OCI-LY3 (cell line): ENCODE data around the gene FAIM.

Source experiments
- H2AFZ ChIP-seq: fragments of 200-600, 300-600 bp; shearing (Covaris generic); 2 replicates; pipeline ENCODE4 v1.6.0; 2014; ENCODE audit warnings: antibody characterized with exemption, low read depth, low read length
- H3K27ac ChIP-seq: fragments of 200-600, 300-600 bp; sonication (generic); 2 replicates; pipeline ENCODE4 v1.5.1; 2014; ENCODE audit warnings: mild to moderate bottlenecking, low read length, moderate library complexity, mixed read lengths
- H3K27me3 ChIP-seq: fragments of 200-600, 300-600 bp; sonication (generic); 2 replicates; pipeline ENCODE4 v1.6.1; 2014; ENCODE audit warnings: low read depth, low read length, mixed read lengths
- H3K36me3 ChIP-seq: fragments of 200-600, 300-600 bp; sonication (generic); replicated peaks from 2 replicates; pipeline ENCODE3; 2014; ENCODE audit warnings: low read depth, low read length, mixed read lengths
- H3K4me1 ChIP-seq: fragments of 300-600, 200-600 bp; sonication (generic); 2 replicates; pipeline ENCODE4 v1.6.1; 2014; ENCODE audit warnings: low read length, mixed read lengths
- H3K4me2 ChIP-seq: fragments of 200-600, 300-600 bp; sonication (generic); 2 replicates; pipeline ENCODE4 v1.6.1; 2014; ENCODE audit warnings: low read length, mixed read lengths
- H3K4me3 ChIP-seq: fragments of 300-600, 200-600 bp; sonication (generic); 2 replicates; pipeline ENCODE4 v1.5.1; 2014; ENCODE audit warnings: antibody characterized with exemption, mild to moderate bottlenecking, low read length, moderate library complexity
- H3K79me2 ChIP-seq: fragments of 300-600, 200-600 bp; shearing (Covaris generic); 2 replicates; pipeline ENCODE4 v1.6.1; 2014; ENCODE audit warnings: mild to moderate bottlenecking, low read length, mixed read lengths
- H3K9ac ChIP-seq: fragments of 300-600, 200-600 bp; shearing (Covaris generic); 2 replicates; pipeline ENCODE4 v1.6.0; 2014; ENCODE audit warnings: mild to moderate bottlenecking, low read length, moderate library complexity
- H3K9me3 ChIP-seq: fragments of 200-600, 300-600 bp; shearing (Covaris generic); 2 replicates; pipeline ENCODE4 v1.6.1; 2014; ENCODE audit warnings: low read length, mixed read lengths; ENCODE audit not compliant: insufficient read depth
- H4K20me1 ChIP-seq: fragments of 200-600, 300-600 bp; sonication (generic); 2 replicates; pipeline ENCODE4 v1.6.1; 2016; ENCODE audit warnings: low read length, mixed read lengths; ENCODE audit not compliant: insufficient read depth
- EZH2phosphoT487 ChIP-seq: fragments of 200-600 bp; shearing (Covaris generic); IDR thresholded peaks from 2 replicates; pipeline ENCODE4 v1.6.1; 2018; ENCODE audit warnings: antibody characterized with exemption, mixed run types, low read depth
- TF ChIP-seq, protein P1 (sequence below): fragments of 200-600, 300-600 bp; sonication (generic); IDR thresholded peaks from 2 replicates; pipeline ENCODE4 v1.5.1; 2014; ENCODE audit warnings: antibody characterized with exemption, low read length, low read depth

FAIM gene

DNA sequence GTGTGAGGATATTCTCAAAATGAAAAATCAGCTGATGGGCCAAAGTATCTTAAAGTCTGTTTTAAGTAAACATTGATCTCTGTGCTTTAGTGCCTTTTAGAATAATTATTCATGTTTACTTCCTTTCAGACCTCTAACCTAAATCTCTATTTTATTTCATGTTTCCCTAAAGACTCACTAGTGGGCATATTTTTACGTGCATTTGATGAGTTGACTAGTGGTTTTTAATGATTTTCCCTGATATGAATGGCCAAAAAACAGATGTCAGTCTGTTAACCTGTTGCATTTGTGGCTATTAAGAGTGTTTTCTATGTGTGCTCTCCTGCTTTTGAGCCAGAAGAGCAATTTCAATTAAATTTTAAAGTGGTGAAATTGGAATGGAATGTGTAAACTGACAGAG, 6.9 kb downstream of the FAIM start:
- H3K9me3 ChIP-seq = no peaks in the 10 kb centered on the region
- no peak overlapping the region for H3K9ac ChIP-seq
- no peaks in the 10 kb centered on the region for H3K27me3 ChIP-seq
- H3K36me3 ChIP-seq = no peaks in the 10 kb centered on the region
- H3K4me2 ChIP-seq = no peak overlapping the region
- TF ChIP-seq EZH2phosphoT487 = no peak
- TF ChIP-seq, protein P1, sequence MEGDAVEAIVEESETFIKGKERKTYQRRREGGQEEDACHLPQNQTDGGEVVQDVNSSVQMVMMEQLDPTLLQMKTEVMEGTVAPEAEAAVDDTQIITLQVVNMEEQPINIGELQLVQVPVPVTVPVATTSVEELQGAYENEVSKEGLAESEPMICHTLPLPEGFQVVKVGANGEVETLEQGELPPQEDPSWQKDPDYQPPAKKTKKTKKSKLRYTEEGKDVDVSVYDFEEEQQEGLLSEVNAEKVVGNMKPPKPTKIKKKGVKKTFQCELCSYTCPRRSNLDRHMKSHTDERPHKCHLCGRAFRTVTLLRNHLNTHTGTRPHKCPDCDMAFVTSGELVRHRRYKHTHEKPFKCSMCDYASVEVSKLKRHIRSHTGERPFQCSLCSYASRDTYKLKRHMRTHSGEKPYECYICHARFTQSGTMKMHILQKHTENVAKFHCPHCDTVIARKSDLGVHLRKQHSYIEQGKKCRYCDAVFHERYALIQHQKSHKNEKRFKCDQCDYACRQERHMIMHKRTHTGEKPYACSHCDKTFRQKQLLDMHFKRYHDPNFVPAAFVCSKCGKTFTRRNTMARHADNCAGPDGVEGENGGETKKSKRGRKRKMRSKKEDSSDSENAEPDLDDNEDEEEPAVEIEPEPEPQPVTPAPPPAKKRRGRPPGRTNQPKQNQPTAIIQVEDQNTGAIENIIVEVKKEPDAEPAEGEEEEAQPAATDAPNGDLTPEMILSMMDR = no peak
- no peak overlapping the region for H3K27ac ChIP-seq
- H3K79me2 ChIP-seq = peaks cover 50% of the 10 kb centered on the region
- H4K20me1 ChIP-seq = no peaks in the 10 kb centered on the region
- peaks cover 1% of the 10 kb centered on the region; the same call in 1 of the 2 replicates for H3K4me1 ChIP-seq
- H2AFZ ChIP-seq = no peak overlapping the region
- no peak overlapping the region for H3K4me3 ChIP-seq

GRCh38 chr3:138620431-138620830, 11.9 kb downstream of the FAIM start:
- Histone ChIP-seq H3K79me2 (peaks cover 16% of the 10 kb centered on the region), H3K4me2 (no peak overlapping the region), H3K4me1 (no peaks in the 10 kb centered on the region), H3K9me3 (no peaks in the 10 kb centered on the region), H3K9ac (no peak overlapping the region), H3K36me3 (no peaks in the 10 kb centered on the region), H3K4me3 (no peak overlapping the region), H4K20me1 (no peaks in the 10 kb centered on the region), H2AFZ (no peak overlapping the region), H3K27me3 (no peaks in the 10 kb centered on the region), H3K27ac (no peak overlapping the region)
- no peak for TF ChIP-seq EZH2phosphoT487
- TF ChIP-seq, protein P1 = no peak

DNA sequence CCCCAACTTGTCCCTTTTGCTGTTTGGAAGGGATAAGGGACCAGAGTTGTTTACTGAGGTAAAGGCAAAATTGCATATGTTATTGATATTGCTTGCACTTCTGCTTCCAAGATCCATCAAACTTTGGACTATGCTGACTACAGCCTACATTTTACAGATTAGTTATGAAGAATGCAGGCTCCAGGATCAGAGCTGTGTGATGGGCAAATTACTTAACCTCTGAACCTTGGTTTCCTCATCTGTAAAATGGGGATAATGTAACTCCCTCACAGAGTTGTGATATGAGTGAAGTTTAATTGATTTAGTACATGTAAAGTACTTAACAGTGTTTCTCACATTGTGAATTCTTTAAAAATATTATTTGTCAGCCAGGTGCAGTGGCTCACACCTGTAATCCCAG, 15.9 kb downstream of the FAIM start:
- Histone ChIP-seq H3K79me2 (no peaks in the 10 kb centered on the region; the same call in 1 of the 2 replicates), H3K4me1 (no peaks in the 10 kb centered on the region), H3K9me3 (no peaks in the 10 kb centered on the region), H3K27ac (no peak overlapping the region), H4K20me1 (no peaks in the 10 kb centered on the region), H3K4me2 (no peak overlapping the region), H3K27me3 (no peaks in the 10 kb centered on the region), H2AFZ (no peak overlapping the region), H3K36me3 (peaks cover 4% of the 10 kb centered on the region), H3K9ac (no peak overlapping the region), H3K4me3 (no peak overlapping the region)
- TF ChIP-seq EZH2phosphoT487 = no peak
- TF ChIP-seq, protein P1 = no peak

- Histone ChIP-seq H3K4me3 (no peak overlapping the region), H3K36me3 (peaks cover 7% of the 10 kb centered on the region), H4K20me1 (no peaks in the 10 kb centered on the region), H3K9me3 (no peaks in the 10 kb centered on the region), H3K9ac (no peak overlapping the region), H3K27ac (no peak overlapping the region), H3K79me2 (no peaks in the 10 kb centered on the region), H3K4me1 (no peaks in the 10 kb centered on the region), H3K27me3 (no peaks in the 10 kb centered on the region), H3K4me2 (no peak overlapping the region), H2AFZ (no peak overlapping the region)
- TF ChIP-seq, protein P1 = no peak
- no peak for TF ChIP-seq EZH2phosphoT487
Measured at GRCh38 chr3:138625707-138626365, 17.3 kb downstream of the FAIM start.
